ENCODE measurements around the gene MIPEP.

DNA sequence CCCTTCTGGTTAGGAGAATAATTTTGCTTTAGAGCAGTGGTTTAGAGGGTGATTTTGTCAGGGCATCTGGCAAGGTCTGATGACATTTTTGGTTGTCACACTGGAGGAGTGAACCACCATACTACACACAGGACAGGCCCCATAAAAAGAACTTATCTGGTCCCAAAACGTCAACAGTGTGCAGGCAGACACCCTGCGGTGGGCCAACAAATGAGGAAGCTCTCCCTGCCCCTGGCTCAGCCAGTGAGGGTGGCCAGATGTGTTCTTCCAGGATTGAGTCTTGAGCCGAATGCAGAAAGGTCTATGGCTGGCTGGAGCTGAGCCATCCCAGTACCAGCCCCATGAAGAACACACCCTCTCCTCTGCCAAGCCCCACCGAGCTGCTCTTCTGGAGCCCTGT is 149.2 kb downstream of the MIPEP start:
- no peak for TF ChIP-seq YY1 (IDR thresholded peaks at IDR 0.05; ENCODE audit: low read depth)
- TF ChIP-seq NFIC (IDR thresholded peaks at IDR 0.05) = no peak
- no peak for TF ChIP-seq EP300 (IDR thresholded peaks at IDR 0.05; ENCODE audit: borderline replicate concordance)
- TF ChIP-seq TAF1 (IDR thresholded peaks at IDR 0.05; ENCODE audit: low read depth) = no peak
